NCI-H146 treated with DMSO at 0.1 percent for 48 hours (cell line): Measurements from ENCODE around the gene PRRC2A.

Experiments used
- DNase-seq: peaks from one replicate; lab custom pipeline; 2025; ENCODE audit not compliant: unreplicated experiment; lab: John Stamatoyannopoulos, UW

Gene PRRC2A

DNA sequence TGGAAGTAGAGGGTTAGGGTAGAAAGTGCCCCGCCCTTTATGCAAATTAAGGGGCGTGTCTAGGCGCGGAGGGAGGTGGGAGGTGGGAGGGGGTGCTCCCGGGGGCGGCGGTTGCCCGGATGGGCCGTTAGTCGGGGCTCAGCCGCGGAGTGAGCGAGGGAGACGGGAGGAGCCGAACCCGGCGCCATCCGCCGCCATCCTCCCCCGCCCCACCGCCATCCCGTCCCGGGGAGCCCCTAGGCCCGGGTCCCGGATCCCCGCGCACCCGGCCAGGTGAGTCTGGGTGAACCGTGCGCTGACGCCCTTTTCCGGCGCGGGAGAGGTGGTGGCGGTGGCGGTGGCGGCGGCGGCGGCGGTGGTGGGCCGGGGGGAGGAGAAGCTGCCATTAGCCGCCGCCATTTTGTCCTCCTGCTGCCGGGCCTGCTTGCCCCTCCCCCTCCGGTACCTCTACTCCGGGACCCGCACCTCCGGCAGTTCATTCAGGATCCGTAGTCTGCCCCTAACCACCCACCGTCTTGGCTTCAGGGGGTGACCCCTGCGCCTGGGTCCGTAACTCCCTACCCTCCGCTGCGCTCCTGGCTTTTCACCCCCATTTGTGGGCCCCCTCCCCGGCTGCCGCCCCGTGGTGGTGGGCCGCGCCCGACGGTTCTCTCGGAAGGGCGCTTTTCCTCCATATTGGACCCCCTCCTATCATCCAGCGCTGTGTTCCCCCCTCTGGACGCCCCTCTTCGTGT is at the start of gene PRRC2A:
PRRC2A (plus strand) TSS at position 130 of the 734 bp plus-strand sequence. CDS start 2,075 bp downstream, outside the sequence.
- peak; percentile 42 for DNase-seq

DNA sequence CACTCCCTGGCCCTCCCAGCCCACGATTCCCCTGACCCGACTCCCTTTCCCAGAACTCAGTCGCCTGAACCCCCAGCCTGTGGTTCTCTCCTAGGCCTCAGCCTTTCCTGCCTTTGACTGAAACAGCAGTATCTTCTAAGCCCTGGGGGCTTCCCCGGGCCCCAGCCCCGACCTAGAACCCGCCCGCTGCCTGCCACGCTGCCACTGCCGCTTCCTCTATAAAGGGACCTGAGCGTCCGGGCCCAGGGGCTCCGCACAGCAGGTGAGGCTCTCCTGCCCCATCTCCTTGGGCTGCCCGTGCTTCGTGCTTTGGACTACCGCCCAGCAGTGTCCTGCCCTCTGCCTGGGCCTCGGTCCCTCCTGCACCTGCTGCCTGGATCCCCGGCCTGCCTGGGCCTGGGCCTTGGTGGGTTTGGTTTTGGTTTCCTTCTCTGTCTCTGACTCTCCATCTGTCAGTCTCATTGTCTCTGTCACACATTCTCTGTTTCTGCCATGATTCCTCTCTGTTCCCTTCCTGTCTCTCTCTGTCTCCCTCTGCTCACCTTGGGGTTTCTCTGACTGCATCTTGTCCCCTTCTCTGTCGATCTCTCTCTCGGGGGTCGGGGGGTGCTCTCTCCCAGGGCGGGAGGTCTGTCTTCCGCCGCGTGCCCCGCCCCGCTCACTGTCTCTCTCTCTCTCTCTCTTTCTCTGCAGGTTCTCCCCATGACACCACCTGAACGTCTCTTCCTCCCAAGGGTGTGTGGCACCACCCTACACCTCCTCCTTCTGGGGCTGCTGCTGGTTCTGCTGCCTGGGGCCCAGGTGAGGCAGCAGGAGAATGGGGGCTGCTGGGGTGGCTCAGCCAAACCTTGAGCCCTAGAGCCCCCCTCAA is 48.2 kb upstream of the PRRC2A start, which contains the start of gene LTA:
LTA (plus strand) TSS at position 249 of the 871 bp plus-strand sequence; CDS start at position 703, 454 bp downstream.
- DNase-seq, result no peak

DNA sequence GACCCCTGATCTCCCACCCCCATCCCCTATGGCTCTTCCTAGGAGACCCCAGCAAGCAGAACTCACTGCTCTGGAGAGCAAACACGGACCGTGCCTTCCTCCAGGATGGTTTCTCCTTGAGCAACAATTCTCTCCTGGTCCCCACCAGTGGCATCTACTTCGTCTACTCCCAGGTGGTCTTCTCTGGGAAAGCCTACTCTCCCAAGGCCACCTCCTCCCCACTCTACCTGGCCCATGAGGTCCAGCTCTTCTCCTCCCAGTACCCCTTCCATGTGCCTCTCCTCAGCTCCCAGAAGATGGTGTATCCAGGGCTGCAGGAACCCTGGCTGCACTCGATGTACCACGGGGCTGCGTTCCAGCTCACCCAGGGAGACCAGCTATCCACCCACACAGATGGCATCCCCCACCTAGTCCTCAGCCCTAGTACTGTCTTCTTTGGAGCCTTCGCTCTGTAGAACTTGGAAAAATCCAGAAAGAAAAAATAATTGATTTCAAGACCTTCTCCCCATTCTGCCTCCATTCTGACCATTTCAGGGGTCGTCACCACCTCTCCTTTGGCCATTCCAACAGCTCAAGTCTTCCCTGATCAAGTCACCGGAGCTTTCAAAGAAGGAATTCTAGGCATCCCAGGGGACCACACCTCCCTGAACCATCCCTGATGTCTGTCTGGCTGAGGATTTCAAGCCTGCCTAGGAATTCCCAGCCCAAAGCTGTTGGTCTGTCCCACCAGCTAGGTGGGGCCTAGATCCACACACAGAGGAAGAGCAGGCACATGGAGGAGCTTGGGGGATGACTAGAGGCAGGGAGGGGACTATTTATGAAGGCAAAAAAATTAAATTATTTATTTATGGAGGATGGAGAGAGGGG is 47.0 kb upstream of the PRRC2A start:
- no peak for DNase-seq

DNA sequence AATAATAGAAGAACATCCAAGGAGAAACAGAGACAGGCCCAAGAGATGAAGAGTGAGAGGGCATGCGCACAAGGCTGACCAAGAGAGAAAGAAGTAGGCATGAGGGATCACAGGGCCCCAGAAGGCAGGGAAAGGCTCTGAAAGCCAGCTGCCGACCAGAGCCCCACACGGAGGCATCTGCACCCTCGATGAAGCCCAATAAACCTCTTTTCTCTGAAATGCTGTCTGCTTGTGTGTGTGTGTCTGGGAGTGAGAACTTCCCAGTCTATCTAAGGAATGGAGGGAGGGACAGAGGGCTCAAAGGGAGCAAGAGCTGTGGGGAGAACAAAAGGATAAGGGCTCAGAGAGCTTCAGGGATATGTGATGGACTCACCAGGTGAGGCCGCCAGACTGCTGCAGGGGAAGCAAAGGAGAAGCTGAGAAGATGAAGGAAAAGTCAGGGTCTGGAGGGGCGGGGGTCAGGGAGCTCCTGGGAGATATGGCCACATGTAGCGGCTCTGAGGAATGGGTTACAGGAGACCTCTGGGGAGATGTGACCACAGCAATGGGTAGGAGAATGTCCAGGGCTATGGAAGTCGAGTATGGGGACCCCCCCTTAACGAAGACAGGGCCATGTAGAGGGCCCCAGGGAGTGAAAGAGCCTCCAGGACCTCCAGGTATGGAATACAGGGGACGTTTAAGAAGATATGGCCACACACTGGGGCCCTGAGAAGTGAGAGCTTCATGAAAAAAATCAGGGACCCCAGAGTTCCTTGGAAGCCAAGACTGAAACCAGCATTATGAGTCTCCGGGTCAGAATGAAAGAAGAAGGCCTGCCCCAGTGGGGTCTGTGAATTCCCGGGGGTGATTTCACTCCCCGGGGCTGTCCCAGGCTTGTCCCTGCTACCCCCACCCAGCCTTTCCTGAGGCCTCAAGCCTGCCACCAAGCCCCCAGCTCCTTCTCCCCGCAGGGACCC is 46.1 kb upstream of the PRRC2A start:
- DNase-seq, result no peak

DNA sequence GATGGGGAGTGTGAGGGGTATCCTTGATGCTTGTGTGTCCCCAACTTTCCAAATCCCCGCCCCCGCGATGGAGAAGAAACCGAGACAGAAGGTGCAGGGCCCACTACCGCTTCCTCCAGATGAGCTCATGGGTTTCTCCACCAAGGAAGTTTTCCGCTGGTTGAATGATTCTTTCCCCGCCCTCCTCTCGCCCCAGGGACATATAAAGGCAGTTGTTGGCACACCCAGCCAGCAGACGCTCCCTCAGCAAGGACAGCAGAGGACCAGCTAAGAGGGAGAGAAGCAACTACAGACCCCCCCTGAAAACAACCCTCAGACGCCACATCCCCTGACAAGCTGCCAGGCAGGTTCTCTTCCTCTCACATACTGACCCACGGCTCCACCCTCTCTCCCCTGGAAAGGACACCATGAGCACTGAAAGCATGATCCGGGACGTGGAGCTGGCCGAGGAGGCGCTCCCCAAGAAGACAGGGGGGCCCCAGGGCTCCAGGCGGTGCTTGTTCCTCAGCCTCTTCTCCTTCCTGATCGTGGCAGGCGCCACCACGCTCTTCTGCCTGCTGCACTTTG is 45.1 kb upstream of the PRRC2A start, which contains the start of gene TNF:
TNF (plus strand) TSS at position 231 of the 567 bp plus-strand sequence; CDS start at position 408, 177 bp downstream.
- DNase-seq, result no peak

DNA sequence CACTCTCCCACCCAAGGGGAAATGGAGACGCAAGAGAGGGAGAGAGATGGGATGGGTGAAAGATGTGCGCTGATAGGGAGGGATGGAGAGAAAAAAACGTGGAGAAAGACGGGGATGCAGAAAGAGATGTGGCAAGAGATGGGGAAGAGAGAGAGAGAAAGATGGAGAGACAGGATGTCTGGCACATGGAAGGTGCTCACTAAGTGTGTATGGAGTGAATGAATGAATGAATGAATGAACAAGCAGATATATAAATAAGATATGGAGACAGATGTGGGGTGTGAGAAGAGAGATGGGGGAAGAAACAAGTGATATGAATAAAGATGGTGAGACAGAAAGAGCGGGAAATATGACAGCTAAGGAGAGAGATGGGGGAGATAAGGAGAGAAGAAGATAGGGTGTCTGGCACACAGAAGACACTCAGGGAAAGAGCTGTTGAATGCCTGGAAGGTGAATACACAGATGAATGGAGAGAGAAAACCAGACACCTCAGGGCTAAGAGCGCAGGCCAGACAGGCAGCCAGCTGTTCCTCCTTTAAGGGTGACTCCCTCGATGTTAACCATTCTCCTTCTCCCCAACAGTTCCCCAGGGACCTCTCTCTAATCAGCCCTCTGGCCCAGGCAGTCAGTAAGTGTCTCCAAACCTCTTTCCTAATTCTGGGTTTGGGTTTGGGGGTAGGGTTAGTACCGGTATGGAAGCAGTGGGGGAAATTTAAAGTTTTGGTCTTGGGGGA is 44.4 kb upstream of the PRRC2A start:
- DNase-seq, result no peak

DNA sequence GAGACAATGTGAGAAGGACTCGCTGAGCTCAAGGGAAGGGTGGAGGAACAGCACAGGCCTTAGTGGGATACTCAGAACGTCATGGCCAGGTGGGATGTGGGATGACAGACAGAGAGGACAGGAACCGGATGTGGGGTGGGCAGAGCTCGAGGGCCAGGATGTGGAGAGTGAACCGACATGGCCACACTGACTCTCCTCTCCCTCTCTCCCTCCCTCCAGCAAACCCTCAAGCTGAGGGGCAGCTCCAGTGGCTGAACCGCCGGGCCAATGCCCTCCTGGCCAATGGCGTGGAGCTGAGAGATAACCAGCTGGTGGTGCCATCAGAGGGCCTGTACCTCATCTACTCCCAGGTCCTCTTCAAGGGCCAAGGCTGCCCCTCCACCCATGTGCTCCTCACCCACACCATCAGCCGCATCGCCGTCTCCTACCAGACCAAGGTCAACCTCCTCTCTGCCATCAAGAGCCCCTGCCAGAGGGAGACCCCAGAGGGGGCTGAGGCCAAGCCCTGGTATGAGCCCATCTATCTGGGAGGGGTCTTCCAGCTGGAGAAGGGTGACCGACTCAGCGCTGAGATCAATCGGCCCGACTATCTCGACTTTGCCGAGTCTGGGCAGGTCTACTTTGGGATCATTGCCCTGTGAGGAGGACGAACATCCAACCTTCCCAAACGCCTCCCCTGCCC is 43.5 kb upstream of the PRRC2A start:
- no peak for DNase-seq

DNA sequence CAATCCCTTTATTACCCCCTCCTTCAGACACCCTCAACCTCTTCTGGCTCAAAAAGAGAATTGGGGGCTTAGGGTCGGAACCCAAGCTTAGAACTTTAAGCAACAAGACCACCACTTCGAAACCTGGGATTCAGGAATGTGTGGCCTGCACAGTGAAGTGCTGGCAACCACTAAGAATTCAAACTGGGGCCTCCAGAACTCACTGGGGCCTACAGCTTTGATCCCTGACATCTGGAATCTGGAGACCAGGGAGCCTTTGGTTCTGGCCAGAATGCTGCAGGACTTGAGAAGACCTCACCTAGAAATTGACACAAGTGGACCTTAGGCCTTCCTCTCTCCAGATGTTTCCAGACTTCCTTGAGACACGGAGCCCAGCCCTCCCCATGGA is 42.9 kb upstream of the PRRC2A start:
- DNase-seq, result no peak

DNA sequence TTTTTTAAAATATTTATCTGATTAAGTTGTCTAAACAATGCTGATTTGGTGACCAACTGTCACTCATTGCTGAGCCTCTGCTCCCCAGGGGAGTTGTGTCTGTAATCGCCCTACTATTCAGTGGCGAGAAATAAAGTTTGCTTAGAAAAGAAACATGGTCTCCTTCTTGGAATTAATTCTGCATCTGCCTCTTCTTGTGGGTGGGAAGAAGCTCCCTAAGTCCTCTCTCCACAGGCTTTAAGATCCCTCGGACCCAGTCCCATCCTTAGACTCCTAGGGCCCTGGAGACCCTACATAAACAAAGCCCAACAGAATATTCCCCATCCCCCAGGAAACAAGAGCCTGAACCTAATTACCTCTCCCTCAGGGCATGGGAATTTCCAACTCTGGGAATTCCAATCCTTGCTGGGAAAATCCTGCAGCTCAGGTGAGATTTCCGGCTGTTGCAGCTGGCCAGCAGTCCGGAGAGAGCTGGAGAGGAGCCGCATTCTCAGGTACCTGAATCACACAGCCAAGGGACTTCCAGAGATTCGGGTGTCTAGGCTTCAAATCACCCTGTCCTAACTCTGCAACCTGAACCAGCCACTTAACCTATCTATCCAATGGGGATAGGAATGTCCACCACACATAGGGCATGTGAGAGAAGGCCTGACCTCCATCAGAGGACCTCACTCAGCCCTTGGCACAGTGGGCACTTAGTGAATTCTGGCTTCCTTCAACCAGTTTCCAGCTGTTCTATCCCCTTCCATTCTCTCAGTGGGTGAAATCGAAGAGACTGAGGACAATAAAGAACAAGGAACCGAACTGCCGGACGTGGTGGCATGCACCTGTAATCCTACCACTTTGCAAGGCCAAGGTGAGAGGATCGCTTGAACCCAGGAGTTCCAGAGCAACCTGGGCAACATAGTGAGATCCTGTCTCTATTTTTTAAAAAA is 42.1 kb upstream of the PRRC2A start:
- no peak for DNase-seq

DNA sequence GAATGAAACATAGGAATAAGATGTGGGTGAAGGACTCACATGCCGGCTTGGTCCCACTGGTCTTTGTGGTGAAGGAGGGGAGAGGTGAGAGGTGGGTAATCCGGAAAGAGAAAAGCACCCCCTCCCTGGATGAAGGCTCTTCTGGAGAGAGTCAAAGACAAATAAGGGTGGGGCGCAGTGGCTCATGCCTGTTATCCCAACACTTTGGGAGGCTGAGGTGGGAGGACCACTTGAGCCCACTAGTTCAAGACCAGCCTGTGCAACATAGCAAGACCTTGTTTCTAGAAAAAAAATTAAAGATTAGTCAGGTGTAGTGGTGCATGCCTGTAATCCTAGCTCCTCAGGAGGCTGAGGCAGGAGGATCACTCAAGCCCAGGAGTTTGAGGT is 41.4 kb upstream of the PRRC2A start:
- DNase-seq, result no peak

DNA sequence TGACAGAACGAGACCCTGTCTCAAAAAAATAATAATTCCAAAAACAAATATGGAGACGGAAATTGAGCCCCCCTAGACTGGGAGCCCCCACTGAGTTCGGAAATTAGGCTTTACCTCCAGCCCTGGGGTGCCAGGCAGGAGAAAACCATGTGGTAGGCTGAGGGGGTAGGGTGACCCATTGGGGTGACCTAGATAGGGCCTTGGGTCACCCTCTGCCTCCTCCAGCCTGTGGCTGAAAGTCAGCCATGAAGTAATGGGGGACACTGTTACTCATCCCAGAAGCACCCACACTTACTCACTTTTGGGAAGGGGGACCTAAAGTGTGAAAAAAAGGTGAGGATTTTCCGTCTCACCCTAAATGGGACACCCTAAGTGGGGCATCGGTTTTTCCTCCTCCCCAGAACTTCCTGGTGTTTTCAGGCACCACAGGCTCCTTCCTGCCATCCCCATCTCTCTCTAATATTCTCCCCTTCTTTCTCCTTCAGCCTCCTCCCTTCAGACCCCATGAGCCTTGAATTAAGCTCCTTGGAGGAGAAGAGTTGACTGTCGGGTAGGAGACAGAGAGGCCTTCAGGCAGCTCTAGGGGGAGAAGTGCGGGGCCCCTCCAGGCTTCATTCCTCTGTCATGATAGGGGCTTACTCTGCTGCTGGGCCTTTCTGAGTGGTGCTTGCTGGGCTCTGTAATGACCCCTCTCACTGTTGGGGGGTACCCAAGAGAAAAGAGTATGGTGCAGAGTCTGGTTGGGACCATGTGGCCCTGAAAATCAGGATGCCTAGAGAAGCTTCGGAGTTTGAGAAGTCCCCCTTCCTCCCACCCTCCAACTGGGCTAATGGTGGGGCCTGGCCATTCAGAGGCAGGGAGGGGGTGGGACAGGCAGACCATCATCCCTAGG is 40.7 kb upstream of the PRRC2A start:
- DNase-seq, result no peak

DNA sequence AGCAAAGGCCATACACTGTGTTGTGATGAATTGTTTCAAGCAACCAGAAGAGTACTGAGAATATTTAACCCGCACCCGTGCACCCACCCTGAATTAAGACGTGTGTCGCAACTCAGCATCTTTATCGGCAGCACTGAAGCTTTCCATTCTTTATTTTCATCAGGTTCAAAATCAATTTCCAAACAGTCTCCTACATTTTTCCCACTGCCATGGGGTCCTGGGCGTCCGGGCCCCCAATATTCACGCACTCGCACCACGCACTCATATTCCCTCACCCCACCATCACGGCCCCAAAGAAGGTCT is 40.1 kb upstream of the PRRC2A start:
- no peak for DNase-seq

DNA sequence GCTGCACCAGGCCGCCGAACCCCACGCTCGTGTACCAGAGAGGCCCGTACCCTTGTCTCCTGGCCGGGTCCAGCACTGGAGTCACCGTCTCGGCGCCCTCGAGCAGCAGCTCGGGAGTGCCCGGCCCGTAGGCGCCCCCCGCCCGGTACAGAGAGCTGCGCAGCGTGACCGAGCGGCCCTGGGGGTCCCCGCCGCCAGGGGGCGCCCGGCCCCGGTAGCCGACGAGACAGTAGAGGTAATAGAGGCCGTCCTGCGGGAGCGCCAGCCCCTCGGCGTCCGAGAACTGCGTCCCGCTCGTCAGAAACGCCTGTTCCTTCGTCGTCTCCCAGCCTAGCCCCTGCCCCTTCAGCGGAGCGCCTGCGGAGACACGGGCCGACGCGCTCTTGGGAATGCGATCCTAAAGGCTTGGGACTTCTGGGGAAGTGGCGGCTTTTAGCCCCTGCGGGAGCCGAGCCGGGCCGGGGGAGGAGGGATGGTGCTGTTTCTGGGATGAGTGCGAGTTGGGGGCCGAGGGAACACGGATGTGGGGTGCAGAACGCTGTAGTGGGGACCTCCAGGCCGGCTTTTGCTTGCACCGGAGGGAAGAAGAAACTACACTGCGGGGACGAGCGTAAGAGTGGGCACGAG is 39.6 kb upstream of the PRRC2A start:
- peak; percentile 41 for DNase-seq

DNA sequence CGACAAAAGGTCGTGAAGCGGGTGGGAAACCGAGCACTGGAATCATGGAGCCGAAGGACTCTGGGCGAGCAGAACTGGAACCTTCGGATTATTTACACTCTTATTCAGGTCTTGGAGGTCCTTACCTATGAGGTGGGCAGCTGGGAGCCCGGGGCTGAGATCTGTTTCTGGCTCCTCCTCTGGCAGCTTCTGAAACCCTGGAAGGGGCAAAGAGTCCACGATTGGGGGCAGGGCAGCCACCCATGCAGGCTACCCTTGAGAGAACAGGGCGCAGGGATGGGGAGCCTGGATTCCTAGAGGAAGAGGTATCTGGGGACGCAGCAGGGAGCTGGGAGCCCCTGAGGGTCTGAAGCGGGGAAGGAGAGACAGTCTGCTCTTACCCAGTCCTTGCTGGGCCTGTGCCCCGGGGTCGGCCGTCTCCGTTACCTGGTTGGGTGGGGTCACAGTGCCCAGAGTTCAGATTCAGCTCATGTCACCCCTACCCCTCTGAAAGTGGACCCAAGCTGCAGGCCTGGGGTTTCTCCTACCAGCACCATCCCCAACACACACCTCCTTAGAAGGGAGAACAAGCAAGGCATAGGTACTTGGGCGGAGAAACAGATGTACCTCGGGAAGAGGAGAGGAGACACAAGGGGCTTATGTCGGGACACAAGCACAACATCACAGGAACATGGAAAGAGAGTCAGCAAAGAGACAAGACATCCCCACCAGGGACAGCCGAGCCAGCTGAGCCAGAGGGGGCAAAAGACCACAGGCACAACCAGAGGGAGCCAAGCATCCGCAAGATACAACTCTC is 38.9 kb upstream of the PRRC2A start:
- DNase-seq, result no peak

DNA sequence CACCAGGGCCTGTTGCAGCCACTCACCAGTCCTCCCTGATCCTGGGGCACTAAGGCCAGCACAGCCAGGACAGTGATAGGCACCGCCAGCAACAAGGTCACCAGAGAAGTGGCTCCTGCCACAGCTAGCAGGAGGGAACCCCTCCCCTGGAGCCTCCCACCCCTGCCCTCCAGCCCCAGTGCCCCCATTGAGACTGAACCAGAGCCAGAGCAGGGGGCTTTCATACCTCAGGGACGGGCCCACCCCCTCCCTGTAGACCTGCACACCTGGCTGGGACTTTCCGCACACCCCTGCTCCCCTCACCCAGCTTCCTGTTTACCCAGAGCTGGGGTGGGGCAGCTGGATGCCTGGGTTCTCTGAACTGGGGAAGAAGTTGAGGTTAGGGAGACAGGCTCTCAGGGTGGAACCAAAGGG is 38.3 kb upstream of the PRRC2A start, which contains the start of gene LTB:
LTB (minus strand) TSS at position 195 of the 414 bp plus-strand sequence; CDS start at position 188, 7 bp downstream.
- DNase-seq, result no peak
